H1 (cell line): ENCODE results near the gene CBX2. TPM values are rescaled to one million over a fixed set of nuclear protein-coding genes. Genes with fewer than 3 reads are reported as not detected.

ENCODE experiments used
- BACH1 ChIP-seq: IDR thresholded peaks from 2 replicates; pipeline ENCODE4 v1.6.1; 2012; ENCODE audit warnings: low read length, improper control_type of control experiment
- CBX8 ChIP-seq: fragments of 300-800, 300-1000 bp; sonication (generic); IDR thresholded peaks from 2 replicates; pipeline ENCODE4 v1.7.1; 2016; ENCODE audit warnings: low read depth, low read length, borderline replicate concordance
- CHD2 ChIP-seq: IDR thresholded peaks from 2 replicates; pipeline ENCODE4 v1.6.1; 2012; ENCODE audit warnings: low read length, improper control_type of control experiment
- CTBP2 ChIP-seq: IDR thresholded peaks from 2 replicates; pipeline ENCODE4 v1.7.0; 2011; ENCODE audit warnings: borderline replicate concordance, mild to moderate bottlenecking, moderate library complexity, mixed read lengths, low read length; ENCODE audit not compliant: insufficient read depth, insufficient read length
- E2F6 ChIP-seq: IDR thresholded peaks from 2 replicates; pipeline ENCODE4 v1.6.1; 2012; ENCODE audit warnings: inconsistent platforms
- EP300 ChIP-seq, 2 experiments: IDR thresholded peaks; 1 replicate in 1 of 2; 2 replicates in 1 of 2; pipeline ENCODE4 v1.6.1; 2011 to 2012; ENCODE audit warnings: low read depth in 2 of 2, low read length in 2 of 2, mild to moderate bottlenecking in 2 of 2, borderline replicate concordance in 1 of 2, inconsistent platforms in 1 of 2, moderate library complexity in 1 of 2
- FOSL1 ChIP-seq: IDR thresholded peaks from 2 replicates; pipeline ENCODE4 v1.6.1; 2011; ENCODE audit warnings: mild to moderate bottlenecking, low read depth, low read length, moderate library complexity; ENCODE audit not compliant: insufficient read depth
- GABPA ChIP-seq: IDR thresholded peaks from 2 replicates; pipeline ENCODE4 v1.6.1; 2011; ENCODE audit warnings: mild to moderate bottlenecking, low read length, moderate library complexity, borderline replicate concordance; ENCODE audit not compliant: insufficient read depth
- JUN ChIP-seq: IDR thresholded peaks from 2 replicates; pipeline ENCODE4 v1.6.1; 2011; ENCODE audit warnings: low read depth, mild to moderate bottlenecking, improper control_type of control experiment, low read length
- NRF1 ChIP-seq: IDR thresholded peaks from 2 replicates; pipeline ENCODE4 v1.6.1; 2011; ENCODE audit warnings: mild to moderate bottlenecking, low read depth, low read length, improper control_type of control experiment
- POLR2AphosphoS5 ChIP-seq: IDR thresholded peaks from 2 replicates; pipeline ENCODE4 v1.6.1; 2011; ENCODE audit warnings: low read depth, low read length
- RAD21 ChIP-seq, 2 experiments: IDR thresholded peaks in 1 of 2; conservative IDR thresholded peaks in 1 of 2; 2 replicates each; pipeline ENCODE4 v1.6.1; 2011; ENCODE audit warnings: low read depth in 2 of 2, low read length in 2 of 2, improper control_type of control experiment in 1 of 2, inconsistent platforms in 1 of 2, mild to moderate bottlenecking in 1 of 2, moderate library complexity in 1 of 2
- RBBP5 ChIP-seq: IDR thresholded peaks from 2 replicates; pipeline ENCODE4 v1.7.1; 2012; ENCODE audit warnings: low read depth, mild to moderate bottlenecking, inconsistent platforms, low read length, moderate library complexity, borderline replicate concordance
- RFX5 ChIP-seq: IDR thresholded peaks from 2 replicates; pipeline ENCODE4 v1.6.1; 2011; ENCODE audit warnings: low read depth, low read length, improper control_type of control experiment, borderline replicate concordance
- SUZ12 ChIP-seq: fragments of 200-600 bp; sonication (generic); IDR thresholded peaks from 2 replicates; pipeline ENCODE4 v1.6.1; 2012; ENCODE audit warnings: mild to moderate bottlenecking, inconsistent platforms, low read length, moderate library complexity, mixed read lengths
- TAF7 ChIP-seq: optimal IDR thresholded peaks from 2 replicates; pipeline ENCODE3; 2011; ENCODE audit warnings: low read depth, mild to moderate bottlenecking, inconsistent platforms, low read length, moderate library complexity, borderline replicate concordance
- TCF12 ChIP-seq: IDR thresholded peaks from 2 replicates; pipeline ENCODE4 v1.6.1; 2011; ENCODE audit warnings: low read depth, mild to moderate bottlenecking, low read length
- TEAD4 ChIP-seq: IDR thresholded peaks from 2 replicates; pipeline ENCODE4 v1.6.1; 2012; ENCODE audit warnings: low read depth, low read length, inconsistent platforms, mixed read lengths
- ZNF274 ChIP-seq: IDR thresholded peaks from 2 replicates; pipeline ENCODE4 v1.7.0; 2012; ENCODE audit warnings: low read length, borderline replicate concordance; ENCODE audit errors: extremely low read depth
- polyA plus RNA-seq, 7 experiments: library from polyadenylated mRNA; depleted of rRNA in 3 of 7; stranded (reverse) in 5 of 7; unstranded in 2 of 7; fragments of >200 nt in 5 of 7; fragments of 200-250 nt in 2 of 7; gene quantifications; 1 replicate in 5 of 7; 2 replicates in 1 of 7; 4 replicates in 1 of 7; pipeline versions ENCODE4 v1.2.1 to v1.2.3, GENCODE V29; 2011 to 2013; ENCODE audit warnings: missing spikeins in 2 of 7, mixed read lengths in 2 of 7
- total RNA-seq: library from RNA; stranded (reverse); fragmentation: NEBNext Ultra II Directional; extraction: Animal tissue kit (Norgen Biotek cat#: 25700); gene quantifications from 2 replicates; pipeline ENCODE4 v1.2.1, GENCODE V29; 2021
- TF ChIP-seq, protein P1 (sequence below), 3 experiments: IDR thresholded peaks; 1 replicate in 2 of 3; 2 replicates in 1 of 3; pipeline versions ENCODE4 v1.5.1 to v1.6.1; 2011; ENCODE audit warnings: low read length in 3 of 3, mild to moderate bottlenecking in 3 of 3, inconsistent platforms in 2 of 3, low read depth in 1 of 3, moderate library complexity in 1 of 3; ENCODE audit not compliant: insufficient read depth in 1 of 3; ENCODE audit errors: control extremely low read depth in 1 of 3

Gene CBX2
- total and polyA plus RNA-seq, 2 of the 8 experiments (the other 6 are each of a cell fraction or from before 2014, with no cell fraction given): 64.3 to 83.9 TPM

DNA sequence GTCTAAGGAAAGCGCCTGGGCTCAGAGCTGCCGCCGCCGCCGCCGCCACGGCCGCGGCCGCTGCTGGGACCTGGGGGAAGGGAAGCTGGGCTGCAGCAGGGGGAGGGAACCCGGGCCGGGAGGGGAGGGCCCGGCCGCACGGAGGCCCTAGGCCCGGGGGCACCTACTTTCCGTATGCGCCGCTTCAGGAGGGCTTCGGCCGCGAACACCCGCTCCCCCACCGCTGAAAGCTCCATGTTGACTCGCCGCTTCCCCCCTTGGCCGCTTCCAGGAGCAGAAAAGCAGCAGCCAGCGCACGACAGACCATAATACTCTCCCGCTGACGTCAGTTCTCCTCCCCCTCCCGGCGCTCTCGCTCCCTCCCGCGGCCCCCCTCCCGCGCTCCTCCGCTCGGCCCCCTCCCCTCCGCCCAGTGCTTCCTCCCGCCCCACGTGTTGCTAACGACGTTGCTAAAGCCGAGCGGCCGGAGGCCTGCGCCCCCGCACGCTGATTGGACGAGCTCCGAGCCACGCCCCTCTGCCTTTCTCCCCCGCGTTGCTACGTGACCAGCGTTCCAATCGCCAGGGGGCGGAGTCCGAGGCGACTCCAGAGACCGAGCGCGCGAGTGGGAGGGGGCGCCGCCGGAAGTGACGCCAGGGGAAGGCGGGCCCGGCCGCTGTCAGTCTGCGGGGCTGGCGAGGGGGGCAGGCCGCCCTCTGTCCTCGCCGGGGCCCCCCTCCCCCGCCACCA lies 19.0 kb downstream of the CBX2 start, which contains the start of gene CBX8 (continued):
- TF ChIP-seq E2F6: no peak; the same call in 1 of the 2 replicates
- no peak for TF ChIP-seq FOSL1
- no peak for TF ChIP-seq NRF1
- TF ChIP-seq, protein P1, sequence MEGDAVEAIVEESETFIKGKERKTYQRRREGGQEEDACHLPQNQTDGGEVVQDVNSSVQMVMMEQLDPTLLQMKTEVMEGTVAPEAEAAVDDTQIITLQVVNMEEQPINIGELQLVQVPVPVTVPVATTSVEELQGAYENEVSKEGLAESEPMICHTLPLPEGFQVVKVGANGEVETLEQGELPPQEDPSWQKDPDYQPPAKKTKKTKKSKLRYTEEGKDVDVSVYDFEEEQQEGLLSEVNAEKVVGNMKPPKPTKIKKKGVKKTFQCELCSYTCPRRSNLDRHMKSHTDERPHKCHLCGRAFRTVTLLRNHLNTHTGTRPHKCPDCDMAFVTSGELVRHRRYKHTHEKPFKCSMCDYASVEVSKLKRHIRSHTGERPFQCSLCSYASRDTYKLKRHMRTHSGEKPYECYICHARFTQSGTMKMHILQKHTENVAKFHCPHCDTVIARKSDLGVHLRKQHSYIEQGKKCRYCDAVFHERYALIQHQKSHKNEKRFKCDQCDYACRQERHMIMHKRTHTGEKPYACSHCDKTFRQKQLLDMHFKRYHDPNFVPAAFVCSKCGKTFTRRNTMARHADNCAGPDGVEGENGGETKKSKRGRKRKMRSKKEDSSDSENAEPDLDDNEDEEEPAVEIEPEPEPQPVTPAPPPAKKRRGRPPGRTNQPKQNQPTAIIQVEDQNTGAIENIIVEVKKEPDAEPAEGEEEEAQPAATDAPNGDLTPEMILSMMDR (IDR thresholded peaks at IDR 0.05; ENCODE audit: control extremely low read depth in 1 of 3, insufficient read depth in 1 of 3, low read depth in 1 of 3, low read length in 3 of 3): no peak
- TF ChIP-seq SUZ12: no peak
- TF ChIP-seq CTBP2: no peak
- no peak for TF ChIP-seq RAD21 (IDR thresholded peaks at IDR 0.05 in 1 of 2, conservative IDR thresholded peaks at IDR 0.05 in 1 of 2; ENCODE audit: low read depth in 2 of 2, low read length in 2 of 2)
- TF ChIP-seq GABPA: peak; percentile 88; the same call in 1 of the 2 replicates
- peak in 1 of 2 experiments; percentile 59; a peak in 1 of 3 replicates for TF ChIP-seq EP300 (IDR thresholded peaks at IDR 0.05; ENCODE audit: borderline replicate concordance in 1 of 2, low read depth in 2 of 2, low read length in 2 of 2)
- peak; percentile 60; the same call in 1 of the 2 replicates for TF ChIP-seq RBBP5
- peak; percentile 20 for TF ChIP-seq TAF7
- TF ChIP-seq CHD2: peak; percentile 65; the same call in 1 of the 2 replicates
- no peak for TF ChIP-seq RFX5
- TF ChIP-seq POLR2AphosphoS5: peak; percentile 61; the same call in 1 of the 2 replicates
- TF ChIP-seq BACH1: peak; percentile 95
- TF ChIP-seq JUN: no peak
- TF ChIP-seq CBX8: no peak
- TF ChIP-seq TEAD4: no peak
- 0 out of 2 replicates have a peak, but pooled peaks have one; percentile 26 for TF ChIP-seq TCF12
- TF ChIP-seq ZNF274: no peak
